OCI-LY7 (cell line): ENCODE results near the gene SLC22A8. TPM values are rescaled to one million over a fixed set of nuclear protein-coding genes. Genes with fewer than 3 reads are reported as not detected.

Experiments used
- BruUV-seq: library from RNA; stranded (reverse); fragments of 400-500 nt; replicated peaks from 2 replicates; lab custom pipeline; 2021; lab: Mats Ljungman, UMichigan
- CTCF ChIA-PET: fragments of 300-600 bp; sonication (Branson Sonifier 250); formaldehyde crosslinking; loops from one replicate; lab custom pipeline; 2022; ENCODE audit warnings: antibody characterized with exemption; ENCODE audit not compliant: unreplicated experiment; lab: Charles Lee
- POLR2A ChIA-PET: fragments of 300-600 bp; sonication (Branson Sonifier 250); formaldehyde crosslinking; loops from one replicate; lab custom pipeline; 2022; ENCODE audit warnings: antibody characterized with exemption; lab: Charles Lee
- DNase-seq: peaks from one replicate; pipeline ENCODE4 v3.0.0-alpha.2; 2015; ENCODE audit warnings: low spot score
- H2AFZ ChIP-seq: fragments of 200-600 bp; sonication (generic), shearing (Covaris generic); 2 replicates; pipeline ENCODE4 v1.6.1; 2014; ENCODE audit warnings: mild to moderate bottlenecking, antibody characterized with exemption, low read length, moderate library complexity
- H3K27ac ChIP-seq: fragments of 200-600 bp; sonication (generic); 2 replicates; pipeline ENCODE4 v1.5.1; 2014; ENCODE audit warnings: mixed run types, low read depth, mild to moderate bottlenecking, moderate library complexity, low read length, inconsistent platforms; ENCODE audit not compliant: poor library complexity, severe bottlenecking
- H3K36me3 ChIP-seq: fragments of 200-600 bp; sonication (generic); 2 replicates; pipeline ENCODE4 v1.6.1; 2014; ENCODE audit warnings: mild to moderate bottlenecking, antibody characterized with exemption, low read length, moderate library complexity, mixed read lengths; ENCODE audit not compliant: insufficient read depth
- H3K4me1 ChIP-seq: fragments of 200-600 bp; sonication (generic); 2 replicates; pipeline ENCODE4 v1.5.1; 2014; ENCODE audit warnings: mild to moderate bottlenecking, low read length; ENCODE audit not compliant: insufficient read depth, poor library complexity, severe bottlenecking
- H3K4me2 ChIP-seq: fragments of 200-600 bp; sonication (generic); 2 replicates; pipeline ENCODE4 v1.6.1; 2014; ENCODE audit warnings: mild to moderate bottlenecking, low read length
- H3K4me3 ChIP-seq: fragments of 200-600 bp; sonication (generic); 2 replicates; pipeline ENCODE4 v1.5.1; 2014; ENCODE audit warnings: mild to moderate bottlenecking, low read depth, low read length; ENCODE audit not compliant: poor library complexity, severe bottlenecking
- H3K79me2 ChIP-seq: fragments of 200-600 bp; sonication (generic); 2 replicates; pipeline ENCODE4 v1.6.1; 2016; ENCODE audit warnings: low read depth, mild to moderate bottlenecking, low read length, moderate library complexity, mixed read lengths; ENCODE audit not compliant: insufficient read depth
- H3K9me2 ChIP-seq: fragments of 200-600 bp; sonication (generic); 2 replicates; pipeline ENCODE4 v1.6.1; 2016; ENCODE audit warnings: mild to moderate bottlenecking, low read length, mixed read lengths; ENCODE audit not compliant: insufficient read depth
- H3K9me3 ChIP-seq: fragments of 200-600 bp; sonication (generic); 2 replicates; pipeline ENCODE4 v1.6.1; 2014; ENCODE audit warnings: mild to moderate bottlenecking, mixed run types, low read length, mixed read lengths
- H4K20me1 ChIP-seq: fragments of 200-600 bp; sonication (generic); 2 replicates; pipeline ENCODE4 v1.6.1; 2014; ENCODE audit warnings: mild to moderate bottlenecking, antibody characterized with exemption, low read length, moderate library complexity, mixed read lengths; ENCODE audit not compliant: insufficient read depth
- EZH2phosphoT487 ChIP-seq: fragments of 200-600 bp; sonication (generic); IDR thresholded peaks from 2 replicates; pipeline ENCODE4 v1.6.1; 2018; ENCODE audit warnings: low read depth, borderline replicate concordance, mild to moderate bottlenecking, mixed run types, antibody characterized with exemption, low read length, moderate library complexity, mixed read lengths
- intact Hi-C: fragments of 100-400 bp; cut with micrococcal nuclease; formaldehyde crosslinking; loops from one replicate; pipeline ENCODE4 v1.10.0; 2022; ENCODE audit not compliant: unreplicated experiment
- total RNA-seq, 2 experiments: library from RNA; depleted of rRNA in 1 of 2; stranded (reverse); fragments of >200 nt in 1 of 2; shearing (Covaris generic) in 1 of 2; gene quantifications; 2 replicates each; pipeline ENCODE4 v1.2.3, GENCODE V29; 2014 to 2022
- TF ChIP-seq, protein P1 (sequence below): fragments of 200-600 bp; sonication (generic); conservative IDR thresholded peaks from 2 replicates; pipeline ENCODE4 v1.5.1; 2014; ENCODE audit warnings: mild to moderate bottlenecking, antibody characterized with exemption, low read length, moderate library complexity, mixed read lengths

Gene SLC22A8
- total RNA-seq, 2 experiments from 2014 or later, result not detected

- H3K4me1 ChIP-seq, result no peaks in the 10 kb centered on the region
- H3K36me3 ChIP-seq, result no peaks in the 10 kb centered on the region
- ChIA-PET POLR2A (no interaction called here), CTCF (no interaction called here)
- no peak overlapping the region for H3K4me3 ChIP-seq
- no peak overlapping the region for H3K27ac ChIP-seq
- no peak for DNase-seq
- BruUV-seq, result no TSS peak
- no peaks in the 10 kb centered on the region for H3K9me2 ChIP-seq
- intact Hi-C loops, result no loop called here
- TF ChIP-seq, protein P1, sequence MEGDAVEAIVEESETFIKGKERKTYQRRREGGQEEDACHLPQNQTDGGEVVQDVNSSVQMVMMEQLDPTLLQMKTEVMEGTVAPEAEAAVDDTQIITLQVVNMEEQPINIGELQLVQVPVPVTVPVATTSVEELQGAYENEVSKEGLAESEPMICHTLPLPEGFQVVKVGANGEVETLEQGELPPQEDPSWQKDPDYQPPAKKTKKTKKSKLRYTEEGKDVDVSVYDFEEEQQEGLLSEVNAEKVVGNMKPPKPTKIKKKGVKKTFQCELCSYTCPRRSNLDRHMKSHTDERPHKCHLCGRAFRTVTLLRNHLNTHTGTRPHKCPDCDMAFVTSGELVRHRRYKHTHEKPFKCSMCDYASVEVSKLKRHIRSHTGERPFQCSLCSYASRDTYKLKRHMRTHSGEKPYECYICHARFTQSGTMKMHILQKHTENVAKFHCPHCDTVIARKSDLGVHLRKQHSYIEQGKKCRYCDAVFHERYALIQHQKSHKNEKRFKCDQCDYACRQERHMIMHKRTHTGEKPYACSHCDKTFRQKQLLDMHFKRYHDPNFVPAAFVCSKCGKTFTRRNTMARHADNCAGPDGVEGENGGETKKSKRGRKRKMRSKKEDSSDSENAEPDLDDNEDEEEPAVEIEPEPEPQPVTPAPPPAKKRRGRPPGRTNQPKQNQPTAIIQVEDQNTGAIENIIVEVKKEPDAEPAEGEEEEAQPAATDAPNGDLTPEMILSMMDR, result no peak
- TF ChIP-seq EZH2phosphoT487, result no peak
- H3K9me3 ChIP-seq, result no peaks in the 10 kb centered on the region
- H3K79me2 ChIP-seq, result no peaks in the 10 kb centered on the region
- no peak overlapping the region for H3K4me2 ChIP-seq
- no peak overlapping the region for H2AFZ ChIP-seq
- no peaks in the 10 kb centered on the region for H4K20me1 ChIP-seq
Measured at GRCh38 chr11:62996271-62996670, 19.4 kb downstream of the SLC22A8 start.

DNA sequence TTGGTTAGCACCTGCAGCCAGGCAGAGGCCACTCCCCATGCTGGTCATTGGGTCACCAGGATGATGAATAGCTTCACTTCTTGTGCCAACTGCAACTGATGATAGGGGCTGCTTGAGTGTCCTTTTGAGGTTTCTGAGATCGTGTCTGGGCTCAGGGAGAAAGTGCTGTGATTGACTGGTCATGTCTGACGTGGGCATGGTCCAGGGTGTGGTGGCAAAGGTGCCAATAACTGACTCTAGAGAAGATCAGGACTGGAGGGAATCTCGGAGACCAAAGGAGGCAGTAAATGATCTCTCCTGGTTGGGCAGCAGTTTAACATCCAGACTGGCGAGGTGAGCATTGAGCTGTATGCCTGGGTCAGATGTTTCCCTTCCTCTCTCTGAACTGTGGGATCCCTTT lies 20.9 kb downstream of the SLC22A8 start:
- no peaks in the 10 kb centered on the region for H4K20me1 ChIP-seq
- H2AFZ ChIP-seq, result no peak overlapping the region
- CTCF ChIA-PET, result no interaction called here
- no peaks in the 10 kb centered on the region for H3K9me3 ChIP-seq
- no peak overlapping the region for H3K4me3 ChIP-seq
- no peak overlapping the region for H3K4me2 ChIP-seq
- no peaks in the 10 kb centered on the region for H3K36me3 ChIP-seq
- DNase-seq, result no peak
- POLR2A ChIA-PET, result interaction anchor here (0.6 kb wide), 1 partner anchor 16 kb away, joined by 6 read pairs; no protein-coding TSS in a partner anchor
- no peaks in the 10 kb centered on the region for H3K9me2 ChIP-seq
- intact Hi-C loops, result no loop called here
- H3K79me2 ChIP-seq, result no peaks in the 10 kb centered on the region
- no peak overlapping the region for H3K27ac ChIP-seq
- H3K4me1 ChIP-seq, result no peaks in the 10 kb centered on the region
- BruUV-seq, result no TSS peak
- TF ChIP-seq EZH2phosphoT487, result no peak
- TF ChIP-seq, protein P1, result no peak

GRCh38 chr11:62988276-62988675 lies 27.4 kb downstream of the SLC22A8 start:
- H4K20me1 ChIP-seq, result no peaks in the 10 kb centered on the region
- POLR2A ChIA-PET, result no interaction called here
- H3K4me3 ChIP-seq, result no peak overlapping the region
- H3K4me1 ChIP-seq, result no peaks in the 10 kb centered on the region
- no peaks in the 10 kb centered on the region for H3K9me2 ChIP-seq
- TF ChIP-seq, protein P1, result no peak
- no peak for TF ChIP-seq EZH2phosphoT487
- H3K79me2 ChIP-seq, result no peaks in the 10 kb centered on the region
- DNase-seq, result no peak
- H3K36me3 ChIP-seq, result no peaks in the 10 kb centered on the region
- CTCF ChIA-PET, result no interaction called here
- no TSS peak for BruUV-seq
- intact Hi-C loops, result no loop called here
- no peaks in the 10 kb centered on the region for H3K9me3 ChIP-seq
- no peak overlapping the region for H3K27ac ChIP-seq
- H2AFZ ChIP-seq, result no peak overlapping the region
- H3K4me2 ChIP-seq, result no peak overlapping the region
